Measurements from ENCODE around the gene EXOC4. TPM values are rescaled to one million over a fixed set of nuclear protein-coding genes. Genes with fewer than 3 reads are reported as not detected.

EXOC4 gene
- total RNA-seq, 1 donor from 2014 or later: 94.0 TPM

- H3K27me3 Mint-ChIP-seq (ENCODE audit: unreplicated experiment): no peaks in the 10 kb centered on the region
- H3K9me3 Mint-ChIP-seq (ENCODE audit: unreplicated experiment): no peaks in the 10 kb centered on the region
- peaks cover 7% of the 10 kb centered on the region for H3K4me1 Mint-ChIP-seq (ENCODE audit: unreplicated experiment)
- H3K4me3 Mint-ChIP-seq (ENCODE audit: unreplicated experiment): no peak overlapping the region
- H3K27ac Mint-ChIP-seq (ENCODE audit: unreplicated experiment): no peak overlapping the region
- no peaks in the 10 kb centered on the region for H3K36me3 Mint-ChIP-seq (ENCODE audit: low read depth, unreplicated experiment)
- DNase-seq (ENCODE audit: low spot score): no peak
- no peak for TF ChIP-seq CTCF (IDR thresholded peaks at IDR 0.05; ENCODE audit: unreplicated experiment)
Measured at GRCh38 chr7:133769668-133770067, 516.8 kb downstream of the EXOC4 start.

- H3K27me3 Mint-ChIP-seq (ENCODE audit: unreplicated experiment): no peaks in the 10 kb centered on the region
- H3K9me3 Mint-ChIP-seq (ENCODE audit: unreplicated experiment): no peaks in the 10 kb centered on the region
- no peak overlapping the region for H3K4me3 Mint-ChIP-seq (ENCODE audit: unreplicated experiment)
- H3K27ac Mint-ChIP-seq (ENCODE audit: unreplicated experiment): no peak overlapping the region
- no peak for DNase-seq (ENCODE audit: low spot score)
- TF ChIP-seq CTCF (IDR thresholded peaks at IDR 0.05; ENCODE audit: unreplicated experiment): no peak
- no peaks in the 10 kb centered on the region for H3K36me3 Mint-ChIP-seq (ENCODE audit: low read depth, unreplicated experiment)
- H3K4me1 Mint-ChIP-seq (ENCODE audit: unreplicated experiment): peaks cover 7% of the 10 kb centered on the region
Measured at GRCh38 chr7:133770863-133771492, 518.1 kb downstream of the EXOC4 start.

GRCh38 chr7:133771788-133772419 is 519.0 kb downstream of the EXOC4 start:
- Mint-ChIP-seq H3K9me3 (ENCODE audit: unreplicated experiment) (no peaks in the 10 kb centered on the region), H3K27ac (ENCODE audit: unreplicated experiment) (no peak overlapping the region), H3K4me1 (ENCODE audit: unreplicated experiment) (peaks cover 2% of the 10 kb centered on the region), H3K4me3 (ENCODE audit: unreplicated experiment) (no peak overlapping the region), H3K27me3 (ENCODE audit: unreplicated experiment) (no peaks in the 10 kb centered on the region), H3K36me3 (ENCODE audit: low read depth, unreplicated experiment) (no peaks in the 10 kb centered on the region)
- TF ChIP-seq CTCF (IDR thresholded peaks at IDR 0.05; ENCODE audit: unreplicated experiment): no peak
- DNase-seq (ENCODE audit: low spot score): no peak

GRCh38 chr7:133773601-133774000 is 520.7 kb downstream of the EXOC4 start:
- H3K27me3 Mint-ChIP-seq (ENCODE audit: unreplicated experiment): no peaks in the 10 kb centered on the region
- H3K4me1 Mint-ChIP-seq (ENCODE audit: unreplicated experiment): peaks cover 2% of the 10 kb centered on the region
- H3K9me3 Mint-ChIP-seq (ENCODE audit: unreplicated experiment): no peaks in the 10 kb centered on the region
- no peak overlapping the region for H3K4me3 Mint-ChIP-seq (ENCODE audit: unreplicated experiment)
- H3K27ac Mint-ChIP-seq (ENCODE audit: unreplicated experiment): no peak overlapping the region
- no peaks in the 10 kb centered on the region for H3K36me3 Mint-ChIP-seq (ENCODE audit: low read depth, unreplicated experiment)
- TF ChIP-seq CTCF (IDR thresholded peaks at IDR 0.05; ENCODE audit: unreplicated experiment): no peak
- no peak for DNase-seq (ENCODE audit: low spot score)

GRCh38 chr7:133775201-133775600 is 522.3 kb downstream of the EXOC4 start:
- Mint-ChIP-seq H3K36me3 (ENCODE audit: low read depth, unreplicated experiment) (peaks cover 7% of the 10 kb centered on the region), H3K9me3 (ENCODE audit: unreplicated experiment) (no peaks in the 10 kb centered on the region), H3K27ac (ENCODE audit: unreplicated experiment) (no peak overlapping the region), H3K4me3 (ENCODE audit: unreplicated experiment) (no peak overlapping the region), H3K4me1 (ENCODE audit: unreplicated experiment) (peaks cover 2% of the 10 kb centered on the region), H3K27me3 (ENCODE audit: unreplicated experiment) (no peaks in the 10 kb centered on the region)
- TF ChIP-seq CTCF (IDR thresholded peaks at IDR 0.05; ENCODE audit: unreplicated experiment): no peak
- DNase-seq (ENCODE audit: low spot score): no peak
